ENCODE measurements around the gene CHADL. TPM values are rescaled to one million over a fixed set of nuclear protein-coding genes. Genes with fewer than 3 reads are reported as not detected.

The CHADL gene
- total RNA-seq, 4 donors from 2014 or later: 7.5 to 13.2 (median 10.3) TPM

DNA sequence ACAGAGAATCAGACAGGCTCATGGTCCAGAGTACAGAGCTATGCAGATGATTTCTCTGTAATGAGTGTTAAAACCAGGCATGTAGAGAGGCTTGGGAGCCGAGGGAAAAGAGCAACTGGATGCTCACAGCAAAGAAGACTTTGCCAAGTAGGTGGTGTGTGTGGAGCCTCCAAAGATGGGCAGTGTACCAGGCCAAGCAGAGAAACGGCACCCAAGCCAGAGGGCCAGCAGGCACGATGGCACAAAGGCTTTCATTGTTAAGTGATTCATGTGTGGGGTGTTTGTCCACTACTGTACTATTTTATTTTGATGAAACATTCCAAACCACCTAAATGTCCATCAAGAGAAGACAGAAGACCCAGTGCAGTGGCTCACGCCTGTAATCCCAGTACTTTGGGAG, 34.1 kb upstream of the CHADL start:
- H3K27me3 ChIP-seq: no peaks in the 10 kb centered on the region
- no peak overlapping the region for H3K4me3 ChIP-seq
- WGBS: 88% methylated on average over 4 of the region's 4 CpGs
- intact Hi-C loops (cut with DNase I): no loop called here
- no peaks in the 10 kb centered on the region for H3K9me3 ChIP-seq
- H3K36me3 ChIP-seq: peaks cover 63 to 97% (median 93%) of the 10 kb centered on the region in 4 donors
- no peak overlapping the region for H3K27ac ChIP-seq (replicated peaks in 1 of 4)
- TF ChIP-seq POLR2A (IDR thresholded peaks at IDR 0.05; ENCODE audit: low read depth): no peak
- TF ChIP-seq EP300 (IDR thresholded peaks at IDR 0.05): no peak
- TF ChIP-seq, protein P1, sequence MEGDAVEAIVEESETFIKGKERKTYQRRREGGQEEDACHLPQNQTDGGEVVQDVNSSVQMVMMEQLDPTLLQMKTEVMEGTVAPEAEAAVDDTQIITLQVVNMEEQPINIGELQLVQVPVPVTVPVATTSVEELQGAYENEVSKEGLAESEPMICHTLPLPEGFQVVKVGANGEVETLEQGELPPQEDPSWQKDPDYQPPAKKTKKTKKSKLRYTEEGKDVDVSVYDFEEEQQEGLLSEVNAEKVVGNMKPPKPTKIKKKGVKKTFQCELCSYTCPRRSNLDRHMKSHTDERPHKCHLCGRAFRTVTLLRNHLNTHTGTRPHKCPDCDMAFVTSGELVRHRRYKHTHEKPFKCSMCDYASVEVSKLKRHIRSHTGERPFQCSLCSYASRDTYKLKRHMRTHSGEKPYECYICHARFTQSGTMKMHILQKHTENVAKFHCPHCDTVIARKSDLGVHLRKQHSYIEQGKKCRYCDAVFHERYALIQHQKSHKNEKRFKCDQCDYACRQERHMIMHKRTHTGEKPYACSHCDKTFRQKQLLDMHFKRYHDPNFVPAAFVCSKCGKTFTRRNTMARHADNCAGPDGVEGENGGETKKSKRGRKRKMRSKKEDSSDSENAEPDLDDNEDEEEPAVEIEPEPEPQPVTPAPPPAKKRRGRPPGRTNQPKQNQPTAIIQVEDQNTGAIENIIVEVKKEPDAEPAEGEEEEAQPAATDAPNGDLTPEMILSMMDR (IDR thresholded peaks at IDR 0.05): no peak
- TF ChIP-seq POLR2AphosphoS5 (IDR thresholded peaks at IDR 0.05): no peak
- DNase-seq (ENCODE audit: extremely low spot score): no peak
- no peaks in the 10 kb centered on the region for H3K4me1 ChIP-seq

DNA sequence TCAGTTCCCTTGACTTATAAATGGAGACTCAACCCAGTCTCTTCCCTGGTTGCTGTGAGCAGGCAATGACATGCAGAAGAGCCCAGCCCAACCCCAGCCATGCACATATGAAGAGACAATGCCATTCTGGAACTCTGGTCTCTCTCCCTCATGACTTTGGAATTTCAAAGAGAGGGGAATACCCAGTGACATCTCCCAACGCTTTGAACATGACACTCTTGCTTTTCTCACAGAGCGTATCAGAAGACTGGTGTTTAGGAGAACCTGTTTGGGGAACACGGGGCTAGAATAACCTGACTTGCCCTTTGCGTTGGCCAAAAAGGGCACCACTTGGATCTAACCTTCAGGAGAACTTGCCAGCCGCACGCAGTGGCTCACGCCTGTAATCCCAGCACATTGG, 32.4 kb upstream of the CHADL start:
- Histone ChIP-seq H3K36me3 (peaks cover 62 to 97% (median 93%) of the 10 kb centered on the region in 4 donors), H3K27me3 (no peaks in the 10 kb centered on the region), H3K4me1 (no peaks in the 10 kb centered on the region), H3K4me3 (no peak overlapping the region), H3K27ac (replicated peaks in 1 of 4) (no peak overlapping the region), H3K9me3 (no peaks in the 10 kb centered on the region)
- no peak for DNase-seq (ENCODE audit: extremely low spot score)
- intact Hi-C loops (cut with DNase I): no loop called here
- 95% methylated on average over 7 of the region's 7 CpGs for WGBS
- TF ChIP-seq EP300 (IDR thresholded peaks at IDR 0.05): no peak
- TF ChIP-seq POLR2A (IDR thresholded peaks at IDR 0.05; ENCODE audit: low read depth): no peak
- TF ChIP-seq, protein P1 (IDR thresholded peaks at IDR 0.05): no peak
- TF ChIP-seq POLR2AphosphoS5 (IDR thresholded peaks at IDR 0.05): no peak

DNA sequence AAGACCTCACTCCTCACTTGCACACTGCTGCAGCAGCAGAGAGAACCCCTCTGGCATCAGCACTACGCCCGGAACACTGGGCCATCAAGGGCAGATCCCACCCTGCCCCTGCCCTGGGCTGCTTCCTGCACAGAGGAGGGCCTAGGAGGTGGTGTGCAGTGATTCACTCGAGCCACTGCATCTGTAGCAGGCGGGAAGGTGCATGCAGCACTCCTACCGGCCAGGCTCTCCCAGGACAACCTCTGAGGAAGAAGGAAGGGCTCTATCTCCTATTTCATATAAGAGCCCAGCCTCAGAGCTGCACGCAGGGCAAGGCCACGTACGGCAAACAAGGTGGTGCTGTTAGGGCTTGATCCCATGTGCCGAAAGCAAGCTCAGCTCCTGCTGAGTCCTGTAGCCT, 31.1 kb upstream of the CHADL start:
- 78% methylated on average over 3 of the region's 9 CpGs for WGBS
- intact Hi-C loops (cut with DNase I): no loop called here
- no peak for TF ChIP-seq POLR2AphosphoS5 (IDR thresholded peaks at IDR 0.05)
- TF ChIP-seq EP300 (IDR thresholded peaks at IDR 0.05): no peak
- TF ChIP-seq, protein P1 (IDR thresholded peaks at IDR 0.05): no peak
- no peak for TF ChIP-seq POLR2A (IDR thresholded peaks at IDR 0.05; ENCODE audit: low read depth)
- no peaks in the 10 kb centered on the region for H3K9me3 ChIP-seq
- H3K36me3 ChIP-seq: peaks cover 73 to 98% (median 95%) of the 10 kb centered on the region in 4 donors
- no peak for DNase-seq (ENCODE audit: extremely low spot score)
- H3K4me1 ChIP-seq: no peaks in the 10 kb centered on the region
- H3K27ac ChIP-seq (replicated peaks in 1 of 4): no peak overlapping the region
- no peaks in the 10 kb centered on the region for H3K27me3 ChIP-seq
- H3K4me3 ChIP-seq: no peak overlapping the region

DNA sequence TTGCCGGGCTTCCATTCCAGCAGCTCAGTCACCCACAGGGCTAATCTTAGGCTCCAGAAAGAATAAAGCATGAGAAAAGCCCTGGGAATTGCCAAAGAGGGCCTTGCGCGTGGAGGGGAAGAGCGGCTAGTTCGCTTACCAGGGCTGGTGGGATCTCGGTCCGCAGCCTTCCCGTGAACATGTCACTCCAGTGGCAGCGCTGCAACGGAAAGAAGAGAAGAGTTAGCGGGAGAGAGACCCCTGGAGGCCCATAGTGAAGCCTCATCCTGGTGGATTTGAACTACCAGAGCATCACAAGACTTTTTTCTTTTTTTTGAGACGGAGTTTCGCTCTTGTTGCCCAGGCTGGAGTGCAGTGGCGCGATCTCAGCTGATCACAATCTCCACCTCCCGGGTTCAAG, 27.2 kb upstream of the CHADL start:
- H3K4me3 ChIP-seq: no peak overlapping the region

More for the DNA sequence above, 27.2 kb upstream of the CHADL start:
- H3K36me3 ChIP-seq: peaks cover 61 to 98% (median 89%) of the 10 kb centered on the region in 4 donors
- H3K27me3 ChIP-seq: no peaks in the 10 kb centered on the region
- TF ChIP-seq, protein P1 (IDR thresholded peaks at IDR 0.05): no peak
- TF ChIP-seq EP300 (IDR thresholded peaks at IDR 0.05): no peak
- TF ChIP-seq POLR2AphosphoS5 (IDR thresholded peaks at IDR 0.05): no peak
- no peak for TF ChIP-seq POLR2A (IDR thresholded peaks at IDR 0.05; ENCODE audit: low read depth)
- no peak overlapping the region for H3K27ac ChIP-seq (replicated peaks in 1 of 4)
- intact Hi-C loops (cut with DNase I): no loop called here
- H3K9me3 ChIP-seq: no peaks in the 10 kb centered on the region
- no peaks in the 10 kb centered on the region for H3K4me1 ChIP-seq
- WGBS: 93% methylated on average over 16 of the region's 16 CpGs
- no peak for DNase-seq (ENCODE audit: extremely low spot score)

All from esophagus muscularis mucosa (tissue), 4 donors.